ENCODE measurements around the gene TNFSF10.

TNFSF10 gene

DNA sequence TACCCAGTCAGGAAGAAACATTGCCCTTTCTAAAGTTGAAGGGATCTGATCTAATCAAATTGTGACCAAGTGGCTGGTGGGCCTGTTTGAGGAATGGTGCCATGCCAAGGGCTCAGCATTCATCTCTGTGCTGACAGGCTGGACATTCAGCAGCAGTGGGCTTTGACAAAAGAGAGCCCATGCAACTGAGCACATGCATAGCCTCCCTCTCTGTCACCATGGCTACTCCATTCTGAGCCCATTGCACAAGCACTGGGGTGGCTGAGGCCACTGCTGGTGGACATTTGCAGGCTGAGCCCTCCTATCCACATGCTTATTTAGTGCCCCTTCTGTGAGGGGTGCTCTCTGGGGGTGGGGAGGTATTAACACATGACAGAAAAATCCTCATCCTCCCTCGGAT lies 28.6 kb upstream of the TNFSF10 start:
- H3K9me3 Mint-ChIP-seq, result no peaks in the 10 kb centered on the region
- peaks cover 22% of the 10 kb centered on the region for H3K4me1 Mint-ChIP-seq
- ATAC-seq (no peak), DNase-seq (ENCODE audit: low spot score in 2 of 2) (no peak)
- no peak overlapping the region for H3K27ac Mint-ChIP-seq
- H3K36me3 Mint-ChIP-seq, result no peaks in the 10 kb centered on the region
- no peak overlapping the region for H3K4me3 Mint-ChIP-seq

- Mint-ChIP-seq H3K27ac (peak overlapping the region; percentile 52), H3K9me3 (no peaks in the 10 kb centered on the region), H3K4me1 (peaks cover 29% of the 10 kb centered on the region), H3K4me3 (peak overlapping the region; percentile 25), H3K36me3 (no peaks in the 10 kb centered on the region)
- DNase-seq (ENCODE audit: low spot score in 2 of 2) (peak; percentile 25 to 67), ATAC-seq (peak; percentile 100)
Observed at GRCh38 chr3:172550347-172550943, 27.2 kb upstream of the TNFSF10 start.

- H3K4me3 Mint-ChIP-seq, result no peak overlapping the region
- H3K9me3 Mint-ChIP-seq, result no peaks in the 10 kb centered on the region
- H3K36me3 Mint-ChIP-seq, result no peaks in the 10 kb centered on the region
- ATAC-seq, result no peak
- no peak overlapping the region for H3K27ac Mint-ChIP-seq
- DNase-seq (ENCODE audit: low spot score in 2 of 2), result no peak
- H3K4me1 Mint-ChIP-seq, result peaks cover 29% of the 10 kb centered on the region
Observed at GRCh38 chr3:172549144-172549543, 25.9 kb upstream of the TNFSF10 start.

GRCh38 chr3:172546628-172547214 lies 23.5 kb upstream of the TNFSF10 start:
- no peak overlapping the region for H3K27ac Mint-ChIP-seq
- no peak for DNase-seq (ENCODE audit: low spot score in 2 of 2)
- H3K4me3 Mint-ChIP-seq, result no peak overlapping the region
- H3K9me3 Mint-ChIP-seq, result no peaks in the 10 kb centered on the region
- H3K4me1 Mint-ChIP-seq, result peaks cover 20% of the 10 kb centered on the region
- no peaks in the 10 kb centered on the region for H3K36me3 Mint-ChIP-seq
- no peak for ATAC-seq

DNA sequence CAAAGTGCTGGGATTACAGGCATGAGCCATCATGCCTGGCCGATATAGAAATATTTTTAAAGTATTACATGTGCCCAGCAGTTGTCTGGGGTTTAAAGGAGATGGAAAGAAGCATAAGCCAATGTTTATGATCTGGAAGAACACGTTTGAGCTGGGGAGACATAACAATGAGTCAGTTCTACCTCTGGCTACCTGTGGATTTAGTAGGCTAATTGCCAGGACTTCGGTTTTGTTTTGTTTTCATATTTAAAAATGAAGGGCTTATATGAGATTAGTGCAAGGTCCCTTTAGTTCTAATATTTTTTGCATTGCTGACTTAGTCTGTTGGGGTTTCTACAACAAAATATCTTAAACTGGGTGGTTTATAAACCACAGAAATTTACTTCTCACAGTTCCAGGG lies 22.9 kb upstream of the TNFSF10 start:
- H3K27ac Mint-ChIP-seq, result no peak overlapping the region
- no peak for ATAC-seq
- DNase-seq (ENCODE audit: low spot score in 2 of 2), result no peak

GRCh38 chr3:172544404-172544803 lies 21.2 kb upstream of the TNFSF10 start:
- peaks cover 6% of the 10 kb centered on the region for H3K4me1 Mint-ChIP-seq
- H3K36me3 Mint-ChIP-seq, result no peaks in the 10 kb centered on the region
- ATAC-seq (no peak), DNase-seq (ENCODE audit: low spot score in 2 of 2) (no peak)
- H3K9me3 Mint-ChIP-seq, result no peaks in the 10 kb centered on the region
- H3K27ac Mint-ChIP-seq, result no peak overlapping the region
- H3K4me3 Mint-ChIP-seq, result no peak overlapping the region

More for the DNA sequence above, 22.9 kb upstream of the TNFSF10 start:
- Mint-ChIP-seq H3K9me3 (no peaks in the 10 kb centered on the region), H3K36me3 (no peaks in the 10 kb centered on the region), H3K4me1 (peaks cover 14% of the 10 kb centered on the region), H3K4me3 (no peak overlapping the region)

GRCh38 chr3:172543884-172544283 lies 20.7 kb upstream of the TNFSF10 start:
- Mint-ChIP-seq H3K27ac (no peak overlapping the region), H3K4me1 (peaks cover 6% of the 10 kb centered on the region), H3K9me3 (no peaks in the 10 kb centered on the region), H3K36me3 (no peaks in the 10 kb centered on the region), H3K4me3 (no peak overlapping the region)
- ATAC-seq (no peak), DNase-seq (ENCODE audit: low spot score in 2 of 2) (no peak)

DNA sequence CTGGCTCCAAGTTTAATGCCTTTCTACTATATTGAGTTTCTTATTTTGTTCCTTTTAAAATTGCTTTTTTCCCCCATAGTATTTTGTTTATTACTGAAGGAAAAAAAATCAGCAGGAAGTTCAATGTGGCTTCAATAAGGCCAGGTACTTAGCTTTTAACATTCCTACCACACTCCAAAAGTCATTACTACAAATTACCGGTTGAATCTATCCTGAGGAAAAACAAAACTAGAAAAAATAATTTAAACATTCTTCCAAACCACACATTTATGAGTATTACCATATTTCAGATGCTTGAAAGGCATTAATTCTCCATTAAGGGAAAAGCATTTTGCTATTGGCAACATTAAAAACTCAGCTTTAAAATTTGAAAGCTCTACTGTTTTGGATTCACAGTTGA lies 20.2 kb upstream of the TNFSF10 start:
- Mint-ChIP-seq H3K9me3 (no peaks in the 10 kb centered on the region), H3K4me3 (no peak overlapping the region), H3K4me1 (peaks cover 6% of the 10 kb centered on the region), H3K36me3 (no peaks in the 10 kb centered on the region), H3K27ac (no peak overlapping the region)
- DNase-seq (ENCODE audit: low spot score in 2 of 2) (no peak), ATAC-seq (no peak)

DNA sequence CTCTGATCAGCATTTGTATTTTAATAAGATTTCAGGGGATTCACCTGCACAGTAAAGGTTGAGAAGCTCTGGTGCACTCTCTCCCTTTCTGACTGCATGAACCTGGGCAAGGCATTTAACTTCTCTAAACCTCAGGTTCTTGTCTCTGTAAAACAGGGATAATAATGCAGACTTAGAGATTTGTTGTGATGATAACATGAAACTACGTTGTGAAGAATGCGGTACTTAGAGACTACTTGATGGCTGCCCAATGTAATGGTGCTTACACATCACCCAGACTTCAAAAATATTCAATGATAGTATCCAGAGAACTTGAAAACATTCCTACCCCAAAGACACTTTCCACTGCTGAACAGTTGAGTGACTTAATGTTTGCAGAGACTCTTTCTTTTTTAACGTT lies 19.8 kb upstream of the TNFSF10 start:
- DNase-seq (ENCODE audit: low spot score in 2 of 2), result no peak
- Mint-ChIP-seq H3K9me3 (no peaks in the 10 kb centered on the region), H3K4me3 (no peak overlapping the region), H3K4me1 (peaks cover 9% of the 10 kb centered on the region), H3K27ac (no peak overlapping the region), H3K36me3 (no peaks in the 10 kb centered on the region)
- ATAC-seq, result no peak

- DNase-seq (ENCODE audit: low spot score in 2 of 2), result no peak
- no peak overlapping the region for H3K27ac Mint-ChIP-seq
- H3K4me1 Mint-ChIP-seq, result peaks cover 19% of the 10 kb centered on the region
- ATAC-seq, result no peak
- H3K9me3 Mint-ChIP-seq, result no peaks in the 10 kb centered on the region
- H3K4me3 Mint-ChIP-seq, result no peak overlapping the region
- no peaks in the 10 kb centered on the region for H3K36me3 Mint-ChIP-seq
Observed at GRCh38 chr3:172541945-172542488, 18.8 kb upstream of the TNFSF10 start.

GRCh38 chr3:172540049-172540448 lies 16.8 kb upstream of the TNFSF10 start:
- H3K9me3 Mint-ChIP-seq, result no peaks in the 10 kb centered on the region
- H3K4me3 Mint-ChIP-seq, result no peak overlapping the region
- DNase-seq (ENCODE audit: low spot score in 2 of 2), result no peak
- peaks cover 18% of the 10 kb centered on the region for H3K4me1 Mint-ChIP-seq
- no peak overlapping the region for H3K27ac Mint-ChIP-seq
- ATAC-seq, result no peak
- H3K36me3 Mint-ChIP-seq, result no peaks in the 10 kb centered on the region

DNA sequence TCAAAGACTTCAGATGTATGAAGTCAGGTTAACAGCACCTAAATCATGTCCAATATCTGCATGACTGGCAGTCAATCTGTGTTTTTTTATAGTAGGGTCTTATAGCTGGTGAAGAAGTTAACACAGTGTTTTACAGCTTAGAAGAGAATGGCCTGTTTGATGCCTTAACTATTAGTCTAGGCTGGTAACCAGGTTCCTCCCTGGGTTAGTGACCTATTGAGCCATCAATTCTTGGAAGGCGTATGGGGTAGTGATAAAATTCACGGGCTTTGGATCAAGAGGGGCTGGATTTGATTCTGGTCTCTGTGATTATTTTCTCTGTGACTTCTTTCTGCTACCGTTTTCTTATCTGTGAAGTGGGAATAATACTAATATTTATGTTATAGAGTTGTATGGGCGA lies 16.0 kb upstream of the TNFSF10 start:
- H3K4me1 Mint-ChIP-seq, result peaks cover 18% of the 10 kb centered on the region
- DNase-seq (ENCODE audit: low spot score in 2 of 2) (no peak), ATAC-seq (no peak)
- H3K4me3 Mint-ChIP-seq, result no peak overlapping the region
- no peaks in the 10 kb centered on the region for H3K9me3 Mint-ChIP-seq
- no peak overlapping the region for H3K27ac Mint-ChIP-seq
- no peaks in the 10 kb centered on the region for H3K36me3 Mint-ChIP-seq

GRCh38 chr3:172538368-172539151 lies 15.3 kb upstream of the TNFSF10 start:
- H3K4me3 Mint-ChIP-seq, result no peak overlapping the region
- ATAC-seq (no peak), DNase-seq (ENCODE audit: low spot score in 2 of 2) (no peak)
- H3K4me1 Mint-ChIP-seq, result peaks cover 18% of the 10 kb centered on the region
- H3K36me3 Mint-ChIP-seq, result no peaks in the 10 kb centered on the region
- peak overlapping the region; percentile 81 for H3K27ac Mint-ChIP-seq
- H3K9me3 Mint-ChIP-seq, result no peaks in the 10 kb centered on the region

- Mint-ChIP-seq H3K4me3 (peak overlapping the region; percentile 17), H3K4me1 (peaks cover 18% of the 10 kb centered on the region), H3K36me3 (no peaks in the 10 kb centered on the region), H3K27ac (peak overlapping the region; percentile 81), H3K9me3 (no peaks in the 10 kb centered on the region)
- DNase-seq (ENCODE audit: low spot score in 2 of 2) (no peak), ATAC-seq (peak; percentile 57)
Observed at GRCh38 chr3:172537507-172538158, 14.4 kb upstream of the TNFSF10 start.

GRCh38 chr3:172536993-172537419 lies 13.8 kb upstream of the TNFSF10 start:
- ATAC-seq, result peak; percentile 51
- peak overlapping the region; percentile 17 for H3K4me3 Mint-ChIP-seq

More at GRCh38 chr3:172536993-172537419, 13.8 kb upstream of the TNFSF10 start:
- Mint-ChIP-seq H3K9me3 (no peaks in the 10 kb centered on the region), H3K36me3 (no peaks in the 10 kb centered on the region), H3K4me1 (peaks cover 18% of the 10 kb centered on the region), H3K27ac (peak overlapping the region; percentile 81)
- DNase-seq (ENCODE audit: low spot score in 2 of 2), result no peak
